OCI-LY1 (cell line): ENCODE data around the gene BAIAP2L1.

ENCODE experiments used
- CTCF ChIP-seq: fragments of 200-600 bp; sonication (generic), shearing (Covaris generic); IDR thresholded peaks from 2 replicates; pipeline ENCODE4 v1.5.1; 2017; ENCODE audit warnings: mild to moderate bottlenecking, antibody characterized with exemption, low read length, moderate library complexity, mixed read lengths
- EZH2 ChIP-seq: fragments of 200-600 bp; sonication (generic), shearing (Covaris generic); IDR thresholded peaks from 2 replicates; pipeline ENCODE4 v1.8.0; 2017; ENCODE audit warnings: borderline replicate concordance, mixed run types, mild to moderate bottlenecking, antibody characterized with exemption, low read length, moderate library complexity, mixed read lengths

- no peak for TF ChIP-seq CTCF
- TF ChIP-seq EZH2, result no peak
Measured at GRCh38 chr7:98406827-98407226, 5.9 kb upstream of the BAIAP2L1 start.
